Keratinocyte (primary cell): Measurements from ENCODE around the gene HIC2. TPM values are rescaled to one million over a fixed set of nuclear protein-coding genes. Genes with fewer than 3 reads are reported as not detected.

Experiments
- DNase-seq: peaks from one replicate; pipeline ENCODE4 v3.0.0-alpha.2; 2011; ENCODE audit warnings: low read depth, missing footprints, low spot score
- FAIRE-seq: peaks from 2 replicates; lab custom pipeline; 2011; peaks lifted over from hg19 to GRCh38; lab: Jason Lieb, UNC
- H2AFZ ChIP-seq: 2 replicates; pipeline ENCODE4 v1.6.0; 2012; ENCODE audit warnings: low read length, control low read depth, inconsistent platforms; ENCODE audit not compliant: control insufficient read depth
- H3K27ac ChIP-seq: 2 replicates; pipeline ENCODE4 v1.5.1; 2011; ENCODE audit warnings: low read length; ENCODE audit not compliant: control insufficient read depth, insufficient read depth
- H3K27me3 ChIP-seq: 3 replicates; pipeline ENCODE4 v1.6.0; 2011; ENCODE audit warnings: low read length; ENCODE audit not compliant: control insufficient read depth, insufficient read depth; ENCODE audit errors: extremely low read depth
- H3K36me3 ChIP-seq, 2 experiments: 2 replicates in 1 of 2; 3 replicates in 1 of 2; pipeline ENCODE4 v1.5.1; 2011; ENCODE audit warnings: low read length in 2 of 2, mild to moderate bottlenecking in 1 of 2; ENCODE audit not compliant: control insufficient read depth in 2 of 2, insufficient read depth in 2 of 2; ENCODE audit errors: extremely low read depth in 1 of 2
- H3K4me1 ChIP-seq: 3 replicates; pipeline ENCODE4 v1.5.1; 2011; ENCODE audit warnings: low read length; ENCODE audit not compliant: control insufficient read depth, insufficient read depth; ENCODE audit errors: extremely low read depth
- H3K4me2 ChIP-seq: 3 replicates; pipeline ENCODE4 v1.6.0; 2011; ENCODE audit warnings: low read depth, low read length; ENCODE audit not compliant: control insufficient read depth, insufficient read depth; ENCODE audit errors: extremely low read depth
- H3K4me3 ChIP-seq, 3 experiments: fragments of 200-600 bp in 1 of 3; sonication (generic) in 1 of 3; 2 replicates in 2 of 3; 3 replicates in 1 of 3; pipeline ENCODE4 v1.5.1; 2011 to 2016; ENCODE audit warnings: low read length in 3 of 3, mild to moderate bottlenecking in 3 of 3, control low read depth in 2 of 3, inconsistent platforms in 1 of 3, low read depth in 1 of 3, mixed read lengths in 1 of 3, mixed run types in 1 of 3, moderate library complexity in 1 of 3; ENCODE audit not compliant: control insufficient read depth in 2 of 3, insufficient read depth in 2 of 3; ENCODE audit errors: extremely low read depth in 1 of 3
- H3K79me2 ChIP-seq: 2 replicates; pipeline ENCODE4 v1.6.0; 2012; ENCODE audit warnings: low read length; ENCODE audit not compliant: control insufficient read depth, insufficient read depth
- H3K9ac ChIP-seq: 3 replicates; pipeline ENCODE4 v1.6.0; 2011; ENCODE audit warnings: low read length; ENCODE audit not compliant: control insufficient read depth, insufficient read depth; ENCODE audit errors: extremely low read depth
- H3K9me1 ChIP-seq: 3 replicates; pipeline ENCODE4 v1.6.0; 2011; ENCODE audit warnings: low read length; ENCODE audit not compliant: control insufficient read depth, insufficient read depth; ENCODE audit errors: extremely low read depth
- H3K9me3 ChIP-seq: 2 replicates; pipeline ENCODE4 v1.5.1; 2012; ENCODE audit warnings: low read depth, low read length; ENCODE audit not compliant: control insufficient read depth
- H4K20me1 ChIP-seq: 3 replicates; pipeline ENCODE4 v1.6.0; 2011; ENCODE audit warnings: low read length; ENCODE audit not compliant: control insufficient read depth, insufficient read depth; ENCODE audit errors: extremely low read depth
- CTCF ChIP-seq, 3 experiments: IDR thresholded peaks in 1 of 3; conservative IDR thresholded peaks in 1 of 3; optimal IDR thresholded peaks in 1 of 3; 2 replicates in 2 of 3; 3 replicates in 1 of 3; pipeline versions ENCODE3 to v1.5.1; 2011; ENCODE audit warnings: low read length in 3 of 3, mild to moderate bottlenecking in 3 of 3, moderate library complexity in 2 of 3, control low read depth in 1 of 3, inconsistent platforms in 1 of 3; ENCODE audit not compliant: insufficient read depth in 2 of 3; ENCODE audit errors: extremely low read depth in 1 of 3
- EZH2 ChIP-seq: IDR thresholded peaks from one replicate; pipeline ENCODE4 v1.6.1; 2012; ENCODE audit warnings: inconsistent platforms, mild to moderate bottlenecking, low read length, moderate library complexity
- dilution Hi-C: fragments of 300-500 bp; cut with MboI; formaldehyde crosslinking; loops from one replicate; pipeline ENCODE4 v1.7.0; 2020; ENCODE audit warnings: low sequenced_read_pairs; ENCODE audit not compliant: extremely low pct_ligation_motif_present
- polyA plus RNA-seq, 5 experiments: library from polyadenylated mRNA; depleted of rRNA in 3 of 5; stranded (reverse) in 3 of 5; stranded (forward) in 1 of 5; unstranded in 1 of 5; fragments of >200 nt; gene quantifications; 1 replicate in 1 of 5; 2 replicates in 3 of 5; 3 replicates in 1 of 5; pipeline versions ENCODE4 v1.2.1 to v1.2.3, GENCODE V29; 2011 to 2012; ENCODE audit warnings: missing spikeins in 2 of 5, low read depth in 1 of 5, low replicate concordance in 1 of 5

The HIC2 gene
- polyA plus RNA-seq, 1 donor (not counting 4 experiments of a cell fraction or from before 2014, with no cell fraction given): 1.2 TPM

DNA sequence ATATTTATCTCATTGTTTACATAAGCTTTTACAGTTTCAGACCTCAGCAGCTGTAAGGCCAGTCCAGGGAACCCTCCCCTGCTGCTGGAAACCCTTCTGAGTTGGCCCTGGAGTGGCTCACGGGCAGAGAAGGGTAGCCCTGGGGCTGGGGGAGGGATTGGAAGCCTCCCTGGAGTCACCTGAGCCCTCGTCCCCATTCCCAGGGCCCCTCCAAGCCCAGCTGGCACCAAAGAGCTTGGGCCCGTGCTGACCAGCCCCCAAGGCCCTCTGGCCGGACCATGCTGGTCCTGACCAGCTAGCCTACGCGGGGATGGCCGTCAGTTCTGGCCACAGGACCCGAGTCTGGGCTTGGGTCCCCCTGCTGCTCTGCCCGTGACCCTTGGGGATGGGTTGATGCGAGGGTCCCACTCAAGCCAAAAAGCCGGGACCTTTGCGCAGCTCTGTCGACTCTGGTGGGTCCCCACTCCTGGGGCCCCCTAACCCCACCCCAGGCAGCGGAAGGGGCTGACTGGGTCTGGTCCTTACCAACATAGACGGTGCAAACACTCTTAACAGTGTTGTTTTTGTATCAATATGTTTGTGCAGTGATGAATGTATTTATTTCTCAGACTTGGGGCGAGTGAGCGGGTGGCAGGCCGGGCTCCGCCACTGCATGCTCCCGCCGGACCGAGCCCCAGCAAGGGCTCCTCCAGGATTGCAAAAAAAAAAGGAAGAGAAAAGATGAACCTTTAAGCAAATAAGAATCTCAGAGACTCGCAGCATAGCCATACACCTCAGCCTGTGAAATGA, 32.6 kb downstream of the HIC2 start:
- no peak for DNase-seq
- no peaks in the 10 kb centered on the region for H3K9me1 ChIP-seq
- H3K4me3 ChIP-seq: no peak overlapping the region
- no peaks in the 10 kb centered on the region for H3K79me2 ChIP-seq
- no peak overlapping the region for H3K9ac ChIP-seq
- dilution Hi-C loops: no loop called here
- no peak for FAIRE-seq
- H3K27ac ChIP-seq: no peak overlapping the region
- no peaks in the 10 kb centered on the region for H3K9me3 ChIP-seq
- no peaks in the 10 kb centered on the region for H3K27me3 ChIP-seq
- no peaks in the 10 kb centered on the region for H3K4me1 ChIP-seq
- no peak overlapping the region for H2AFZ ChIP-seq
- peaks cover 5% of the 10 kb centered on the region for H4K20me1 ChIP-seq
- no peak overlapping the region for H3K4me2 ChIP-seq
- H3K36me3 ChIP-seq: peaks cover 8 to 21% of the 10 kb centered on the region in 2 experiments
- TF ChIP-seq EZH2 (no peak), CTCF (optimal IDR thresholded peaks at IDR 0.05 in 1 of 3, IDR thresholded peaks at IDR 0.05 in 1 of 3, conservative IDR thresholded peaks at IDR 0.05 in 1 of 3; ENCODE audit: extremely low read depth in 1 of 3, insufficient read depth in 2 of 3, low read length in 3 of 3) (no peak)

DNA sequence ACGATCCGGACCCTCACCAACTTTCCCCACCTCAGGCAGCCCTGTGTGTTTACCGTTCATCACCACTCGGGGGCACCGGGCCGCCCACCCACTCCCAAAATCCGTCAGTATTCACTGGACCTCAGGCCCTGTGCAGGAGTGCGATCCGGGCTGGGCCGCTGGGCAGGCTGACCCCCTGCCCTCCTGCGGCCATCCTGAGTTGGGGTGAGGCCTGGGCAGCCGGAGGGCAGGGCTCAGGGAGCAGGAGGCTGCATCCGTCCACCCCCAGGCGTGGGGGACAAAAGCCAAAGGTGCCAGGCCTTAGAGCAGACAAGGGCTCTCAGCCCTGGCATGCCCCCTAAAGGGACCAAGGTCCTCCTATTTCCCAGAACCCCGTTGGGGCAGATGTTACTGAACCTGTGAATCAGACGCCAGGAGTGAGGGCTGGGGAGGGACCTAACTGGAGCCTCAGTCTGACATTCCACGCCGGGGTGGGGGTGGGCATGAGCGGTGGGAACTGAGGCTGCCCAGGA, 33.2 kb downstream of the HIC2 start:
- no peak overlapping the region for H3K4me3 ChIP-seq
- H3K4me2 ChIP-seq: no peak overlapping the region
- H3K27me3 ChIP-seq: no peaks in the 10 kb centered on the region
- no peaks in the 10 kb centered on the region for H3K4me1 ChIP-seq
- FAIRE-seq: no peak
- H3K9me1 ChIP-seq: no peaks in the 10 kb centered on the region
- no peaks in the 10 kb centered on the region for H3K9me3 ChIP-seq
- H3K36me3 ChIP-seq: peaks cover 8 to 15% of the 10 kb centered on the region in 2 experiments
- peaks cover 5% of the 10 kb centered on the region for H4K20me1 ChIP-seq
- DNase-seq: no peak
- dilution Hi-C loops: no loop called here
- no peaks in the 10 kb centered on the region for H3K79me2 ChIP-seq
- TF ChIP-seq CTCF (optimal IDR thresholded peaks at IDR 0.05 in 1 of 3, IDR thresholded peaks at IDR 0.05 in 1 of 3, conservative IDR thresholded peaks at IDR 0.05 in 1 of 3; ENCODE audit: extremely low read depth in 1 of 3, insufficient read depth in 2 of 3, low read length in 3 of 3) (no peak), EZH2 (no peak)
- no peak overlapping the region for H2AFZ ChIP-seq
- no peak overlapping the region for H3K27ac ChIP-seq
- no peak overlapping the region for H3K9ac ChIP-seq
